Muscle of leg (tissue), 16 donors: ENCODE data around the gene UGT1A6. TPM values are rescaled to one million over a fixed set of nuclear protein-coding genes. Genes with fewer than 3 reads are reported as not detected.
"Not testable (repeated sequence)": the region's sequence is repeated elsewhere in the genome, so short reads cannot be mapped to it uniquely, and the experiment has no call there.

Experiments
- DNase-seq: peaks from one replicate; pipeline ENCODE4 v3.0.0; 2013
- H3K27ac ChIP-seq: one replicate; pipeline ENCODE4 v1.5.1; 2013; ENCODE audit warnings: mild to moderate bottlenecking, low read length, control low read depth
- H3K27me3 ChIP-seq: one replicate; pipeline ENCODE4 v1.6.1; 2013; ENCODE audit warnings: low read length; ENCODE audit not compliant: control insufficient read depth, insufficient read depth
- H3K36me3 ChIP-seq: one replicate; pipeline ENCODE4 v1.6.1; 2013; ENCODE audit warnings: low read length; ENCODE audit not compliant: control insufficient read depth, insufficient read depth
- H3K4me1 ChIP-seq: one replicate; pipeline ENCODE4 v1.6.1; 2013; ENCODE audit warnings: low read length; ENCODE audit not compliant: control insufficient read depth, insufficient read depth
- H3K4me3 ChIP-seq: one replicate; pipeline ENCODE4 v1.5.1; 2013; ENCODE audit warnings: low read length, control low read depth
- H3K9me3 ChIP-seq: replicated peaks from 2 replicates; pipeline ENCODE4 v1.6.1; 2013; ENCODE audit warnings: low read depth, low read length; ENCODE audit not compliant: control insufficient read depth
- WGBS: methylation state at CpG from one replicate; pipeline ENCODE4 v1.1.5; 2013; ENCODE audit warnings: missing lambda C conversion rate; ENCODE audit not compliant: insufficient coverage; 5-methylcytosine and 5-hydroxymethylcytosine counted together
- long read RNA-seq, 11 donors: transcript quantifications; one replicate each; lab custom pipeline, GENCODE V29; 2026
- polyA plus RNA-seq, 8 donors: library from polyadenylated mRNA; unstranded; fragments of 120-200 nt; gene quantifications; one replicate each; pipeline versions ENCODE4 v1.2.1 to v1.2.3, GENCODE V29; 2013; ENCODE audit warnings: inconsistent platforms in 1 of 8, low replicate concordance in 1 of 8; ENCODE audit not compliant: insufficient read length in 8 of 8, insufficient read depth in 1 of 8
- total RNA-seq: library from RNA; stranded (reverse); fragments of 120-200 nt; gene quantifications from one replicate; pipeline ENCODE4 v1.2.4, GENCODE V29; 2013

The UGT1A6 gene
- total RNA-seq (not detected), polyA plus RNA-seq (under 1 TPM in 1 of 8 donors, not detected in 7; 0.16 TPM)
- long read RNA-seq, donor 1, result 0 reads
- long read RNA-seq, donor 2, result 0 reads
- long read RNA-seq, donor 3, result 0 reads
- long read RNA-seq, donor 4, result 0 reads
- long read RNA-seq, donor 5, result 0 reads
- long read RNA-seq, donor 6, result 0 reads
- long read RNA-seq, donor 7, result 0 reads
- long read RNA-seq, donor 8, result 0 reads
- long read RNA-seq, donor 9, result 0 reads
- long read RNA-seq, donor 10, result 0 reads
- long read RNA-seq, donor 11, result 0 reads

- Histone ChIP-seq H3K27me3 (no peaks in the 10 kb centered on the region), H3K4me1 (no peaks in the 10 kb centered on the region), H3K27ac (no peak within 1 kb of the TSS), H3K36me3 (no peaks in the 10 kb centered on the region), H3K9me3 (no peaks in the 10 kb centered on the region), H3K4me3 (no peak within 1 kb of the TSS)
- DNase-seq, result no peak
- 91% methylated on average over 1 of the region's 4 CpGs for WGBS
These were observed at the start of gene UGT1A6 for GRCh38 chr2:233692648-233693047. TSS of gene UGT1A6 (plus strand) at chr2:233692890. CDS start at chr2:233693005, 115 bp downstream.

- no peak for DNase-seq
- WGBS, result 88% methylated on average over 1 of the region's 1 CpG
- Histone ChIP-seq H3K9me3 (peaks cover 2% of the 10 kb centered on the region), H3K27ac (no peak overlapping the region), H3K27me3 (no peaks in the 10 kb centered on the region), H3K36me3 (no peaks in the 10 kb centered on the region), H3K4me3 (no peak overlapping the region), H3K4me1 (no peaks in the 10 kb centered on the region)
These were observed 49.6 kb upstream of the UGT1A6 start for GRCh38 chr2:233643128-233643527.

GRCh38 chr2:233646033-233646432 is 46.7 kb upstream of the UGT1A6 start:
- not testable (repeated sequence) for DNase-seq, H3K36me3 ChIP-seq, H3K27me3 ChIP-seq, H3K9me3 ChIP-seq, H3K4me1 ChIP-seq, H3K4me3 ChIP-seq, H3K27ac ChIP-seq
- 96% methylated on average over 2 of the region's 3 CpGs for WGBS

GRCh38 chr2:233650981-233651380 is 41.7 kb upstream of the UGT1A6 start:
- no peak overlapping the region for H3K27ac ChIP-seq
- 56% methylated on average over 2 of the region's 4 CpGs for WGBS
- H3K9me3 ChIP-seq, result peaks cover 1% of the 10 kb centered on the region
- no peak overlapping the region for H3K4me3 ChIP-seq
- no peaks in the 10 kb centered on the region for H3K27me3 ChIP-seq
- no peak for DNase-seq
- no peaks in the 10 kb centered on the region for H3K4me1 ChIP-seq
- no peaks in the 10 kb centered on the region for H3K36me3 ChIP-seq

GRCh38 chr2:233651430-233651829 is 41.3 kb upstream of the UGT1A6 start:
- no peak overlapping the region for H3K27ac ChIP-seq
- no peak for DNase-seq
- H3K9me3 ChIP-seq, result no peaks in the 10 kb centered on the region
- no peaks in the 10 kb centered on the region for H3K27me3 ChIP-seq
- no peak overlapping the region for H3K4me3 ChIP-seq
- H3K36me3 ChIP-seq, result no peaks in the 10 kb centered on the region
- no peaks in the 10 kb centered on the region for H3K4me1 ChIP-seq
- no CpG with 5 or more reads among the region's 2 CpGs for WGBS

- Histone ChIP-seq H3K4me1 (no peaks in the 10 kb centered on the region), H3K27me3 (no peaks in the 10 kb centered on the region), H3K36me3 (no peaks in the 10 kb centered on the region), H3K4me3 (no peak overlapping the region), H3K27ac (no peak overlapping the region), H3K9me3 (no peaks in the 10 kb centered on the region)
- 0% methylated on average over 1 of the region's 6 CpGs for WGBS
- no peak for DNase-seq
These were observed 38.2 kb upstream of the UGT1A6 start for GRCh38 chr2:233654501-233654900.

GRCh38 chr2:233655043-233655442 is 37.6 kb upstream of the UGT1A6 start:
- Histone ChIP-seq H3K4me3 (no peak overlapping the region), H3K27me3 (no peaks in the 10 kb centered on the region), H3K9me3 (no peaks in the 10 kb centered on the region), H3K27ac (no peak overlapping the region), H3K36me3 (no peaks in the 10 kb centered on the region), H3K4me1 (no peaks in the 10 kb centered on the region)
- no peak for DNase-seq
- WGBS, result 29% methylated on average over 1 of the region's 1 CpG

GRCh38 chr2:233655943-233656342 is 36.7 kb upstream of the UGT1A6 start:
- not testable (repeated sequence) for H3K36me3 ChIP-seq, DNase-seq, H3K27ac ChIP-seq, H3K4me1 ChIP-seq, H3K9me3 ChIP-seq, H3K27me3 ChIP-seq, H3K4me3 ChIP-seq
- no CpG with 5 or more reads among the region's 3 CpGs for WGBS

GRCh38 chr2:233656443-233656842 is 36.2 kb upstream of the UGT1A6 start:
- no peaks in the 10 kb centered on the region for H3K36me3 ChIP-seq
- 82% methylated on average over 8 of the region's 10 CpGs for WGBS
- no peaks in the 10 kb centered on the region for H3K9me3 ChIP-seq
- DNase-seq, result no peak
- no peaks in the 10 kb centered on the region for H3K4me1 ChIP-seq
- H3K27ac ChIP-seq, result no peak overlapping the region
- no peak overlapping the region for H3K4me3 ChIP-seq
- H3K27me3 ChIP-seq, result no peaks in the 10 kb centered on the region

- DNase-seq, result no peak
These were observed 34.1 kb upstream of the UGT1A6 start for GRCh38 chr2:233658610-233659009.

GRCh38 chr2:233663911-233664310 is 28.8 kb upstream of the UGT1A6 start:
- H3K4me3 ChIP-seq, result no peak overlapping the region
- no peak overlapping the region for H3K27ac ChIP-seq
- no peaks in the 10 kb centered on the region for H3K9me3 ChIP-seq
- no peaks in the 10 kb centered on the region for H3K27me3 ChIP-seq
- no peaks in the 10 kb centered on the region for H3K36me3 ChIP-seq
- DNase-seq, result no peak
- no peaks in the 10 kb centered on the region for H3K4me1 ChIP-seq
- WGBS, result no CpG with 5 or more reads among the region's 1 CpG

More at GRCh38 chr2:233658610-233659009, 34.1 kb upstream of the UGT1A6 start:
- Histone ChIP-seq H3K9me3 (no peaks in the 10 kb centered on the region), H3K4me1 (no peaks in the 10 kb centered on the region), H3K27me3 (no peaks in the 10 kb centered on the region), H3K36me3 (no peaks in the 10 kb centered on the region), H3K27ac (no peak overlapping the region), H3K4me3 (no peak overlapping the region)
